Activated CD4-positive, alpha-beta memory T cell treated with anti-CD3 and anti-CD28 coated beads for 36 hours (primary cell): ENCODE measurements around the gene ZAP70. TPM values are rescaled to one million over a fixed set of nuclear protein-coding genes. Genes with fewer than 3 reads are reported as not detected.

Experiments
- CTCF ChIA-PET: fragments of 350-600 bp; sonication (Branson Sonifier 250); formaldehyde crosslinking; loops from one replicate; lab custom pipeline; 2021; ENCODE audit warnings: antibody characterized with exemption, inconsistent platforms; lab: Charles Lee
- POLR2A ChIA-PET: fragments of 350-600 bp; sonication (Branson Sonifier 250); formaldehyde crosslinking; loops from one replicate; lab custom pipeline; 2021; ENCODE audit warnings: antibody characterized with exemption; lab: Charles Lee
- DNase-seq: peaks from one replicate; pipeline ENCODE4 v3.0.0-alpha.2; 2020
- H3K27ac Mint-ChIP-seq: one replicate; pipeline ENCODE4 v1.8.0; 2021; ENCODE audit warnings: mixed read lengths
- H3K27me3 Mint-ChIP-seq: one replicate; pipeline ENCODE4 v1.8.0; 2021; ENCODE audit warnings: mixed read lengths
- H3K36me3 Mint-ChIP-seq: one replicate; pipeline ENCODE4 v1.8.0; 2021; ENCODE audit warnings: mixed read lengths
- H3K4me1 Mint-ChIP-seq: one replicate; pipeline ENCODE4 v1.8.0; 2021; ENCODE audit warnings: low read depth, mixed read lengths
- H3K4me3 Mint-ChIP-seq: one replicate; pipeline ENCODE4 v1.8.0; 2021; ENCODE audit warnings: mild to moderate bottlenecking, mixed read lengths
- H3K9me3 Mint-ChIP-seq: one replicate; pipeline ENCODE4 v1.8.0; 2021; ENCODE audit warnings: mixed read lengths
- intact Hi-C: fragments of 100-400 bp; cut with micrococcal nuclease; formaldehyde crosslinking; loops from one replicate; pipeline ENCODE4 v1.15.1; 2023
- total RNA-seq, 2 experiments: library from RNA; stranded (reverse); gene quantifications; one replicate each; pipeline ENCODE4 v1.2.3, GENCODE V29; 2021

Gene ZAP70
- total RNA-seq, 2 experiments from 2014 or later, result 160 to 166 TPM

DNA sequence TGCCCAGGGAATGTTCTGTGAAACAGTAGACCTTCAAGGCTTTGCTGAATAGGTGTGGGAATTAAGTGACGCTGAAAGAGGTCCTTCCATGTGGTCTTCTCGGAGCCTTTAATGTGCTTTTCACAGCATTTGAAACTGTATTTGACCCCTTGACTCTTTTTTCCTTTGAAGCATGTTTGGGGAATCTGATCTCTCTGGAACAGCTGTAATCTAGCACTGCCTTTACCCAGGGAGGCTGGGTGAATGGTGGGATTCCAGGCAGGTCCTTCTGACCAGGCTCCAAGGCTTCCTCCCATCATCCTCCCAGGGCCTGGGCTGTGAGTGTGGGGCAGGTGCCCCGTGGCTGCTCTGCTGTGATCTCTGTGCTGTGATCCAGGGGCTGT, 4.2 kb downstream of the ZAP70 start:
- Mint-ChIP-seq H3K27me3 (no peaks in the 10 kb centered on the region), H3K27ac (peak overlapping the region; percentile 95), H3K4me1 (peaks cover 72% of the 10 kb centered on the region), H3K36me3 (peaks cover 56% of the 10 kb centered on the region), H3K4me3 (peak overlapping the region; percentile 76), H3K9me3 (no peaks in the 10 kb centered on the region)
- CTCF ChIA-PET, result interaction anchor here (1.3 to 2.6 kb wide), 7 partner anchors 8 to 127 kb away, joined by 4 to 26 read pairs (median 13); no protein-coding TSS in a partner anchor
- DNase-seq, result no peak
- intact Hi-C loops, result loop anchor here (10.0 kb wide), 1 partner anchor 277 kb away; the partner anchor contains the start of gene TMEM131
- POLR2A ChIA-PET, result interaction anchor here (1.1 to 1.8 kb wide), 4 partner anchors 10 to 72 kb away, joined by 3 to 9 read pairs (median 3); partner anchors contain the start of gene COX5B

DNA sequence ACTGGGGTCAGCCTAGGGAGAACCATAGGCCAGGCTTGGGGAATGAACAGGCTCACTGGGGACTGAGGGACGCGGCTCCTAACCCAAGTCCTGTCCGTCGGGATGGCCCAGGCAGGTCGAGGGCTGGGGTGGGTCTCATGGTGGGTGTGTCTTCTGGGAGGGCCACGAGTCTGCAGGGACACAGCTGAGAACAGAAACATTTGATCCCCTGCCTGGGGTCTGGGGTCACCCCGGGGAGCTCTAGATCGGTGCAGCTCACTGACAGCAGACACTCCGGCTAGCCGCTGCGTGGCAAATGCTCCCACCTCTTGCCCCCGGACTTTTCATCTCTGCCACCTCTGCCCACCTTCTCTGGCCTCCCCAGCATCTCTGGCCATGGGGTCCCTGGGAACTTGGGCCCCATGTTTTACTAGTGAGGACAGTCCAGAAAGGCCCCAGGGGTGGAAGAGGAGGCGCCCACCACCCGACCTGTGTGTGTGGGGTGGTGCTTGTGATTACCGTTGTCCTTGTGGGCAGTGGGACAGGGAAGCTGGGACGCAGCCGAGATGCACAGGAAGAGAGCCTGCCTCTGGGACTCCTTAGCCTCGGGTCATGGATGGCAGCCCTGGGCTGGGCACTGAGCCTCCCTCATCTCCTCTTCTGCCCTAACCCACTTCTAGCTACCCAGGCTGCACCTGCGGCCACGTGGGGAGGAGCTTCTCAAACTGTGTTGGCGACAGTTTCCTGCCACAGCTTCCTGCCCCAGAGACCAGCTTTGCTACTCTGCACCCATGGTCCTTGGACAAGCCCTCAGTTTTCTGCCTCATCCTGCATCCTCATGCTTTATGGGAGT, 4.9 kb downstream of the ZAP70 start:
- POLR2A ChIA-PET, result interaction anchor here (0.7 to 1.8 kb wide), 6 partner anchors 9 to 73 kb away, joined by 3 to 12 read pairs (median 4); partner anchors contain the start of gene COX5B
- Mint-ChIP-seq H3K27ac (peak overlapping the region; percentile 95), H3K4me1 (peaks cover 71% of the 10 kb centered on the region), H3K36me3 (peaks cover 59% of the 10 kb centered on the region), H3K4me3 (peak overlapping the region; percentile 76), H3K9me3 (no peaks in the 10 kb centered on the region), H3K27me3 (no peaks in the 10 kb centered on the region)
- DNase-seq, result peak; percentile 87
- intact Hi-C loops, result loop anchor here (1.0 to 10.0 kb wide), 2 partner anchors 27 to 277 kb away; partner anchors contain the start of gene TMEM131
- CTCF ChIA-PET, result interaction anchor here (1.0 to 2.6 kb wide), 8 partner anchors 8 to 127 kb away, joined by 4 to 26 read pairs (median 12); partner anchors contain the start of gene ACTR1B

- POLR2A ChIA-PET, result interaction anchor here (0.7 to 1.8 kb wide), 6 partner anchors 8 to 73 kb away, joined by 3 to 12 read pairs (median 4); partner anchors contain the start of gene COX5B
- peaks cover 55% of the 10 kb centered on the region for H3K36me3 Mint-ChIP-seq
- no peaks in the 10 kb centered on the region for H3K27me3 Mint-ChIP-seq
- peak overlapping the region; percentile 76 for H3K4me3 Mint-ChIP-seq
- peak; percentile 38 for DNase-seq
- H3K9me3 Mint-ChIP-seq, result no peaks in the 10 kb centered on the region
- CTCF ChIA-PET, result interaction anchor here (1.0 to 2.6 kb wide), 6 partner anchors 9 to 55 kb away, joined by 4 to 26 read pairs (median 9); partner anchors contain the start of gene ACTR1B
- H3K4me1 Mint-ChIP-seq, result peaks cover 71% of the 10 kb centered on the region
- intact Hi-C loops, result loop anchor here (1.0 to 10.0 kb wide), 2 partner anchors 26 to 276 kb away; partner anchors contain the start of gene TMEM131
- peak overlapping the region; percentile 95 for H3K27ac Mint-ChIP-seq
Observed at GRCh38 chr2:97718942-97719341, 5.6 kb downstream of the ZAP70 start.

- DNase-seq, result no peak
- H3K27ac Mint-ChIP-seq, result peak overlapping the region; percentile 95
- intact Hi-C loops, result loop anchor here (10.0 kb wide), 1 partner anchor 275 kb away; the partner anchor contains the start of gene TMEM131
- H3K4me1 Mint-ChIP-seq, result peaks cover 73% of the 10 kb centered on the region
- ChIA-PET CTCF (interaction anchor here (1.7 to 2.6 kb wide), 2 partner anchors 20 to 22 kb away, joined by 14 to 26 read pairs; no protein-coding TSS in a partner anchor), POLR2A (interaction anchor here (0.7 to 1.8 kb wide), 3 partner anchors 22 to 74 kb away, joined by 3 to 12 read pairs (median 9); partner anchors contain the start of gene COX5B)
- peaks cover 58% of the 10 kb centered on the region for H3K36me3 Mint-ChIP-seq
- H3K27me3 Mint-ChIP-seq, result no peaks in the 10 kb centered on the region
- H3K9me3 Mint-ChIP-seq, result no peaks in the 10 kb centered on the region
- peak overlapping the region; percentile 76 for H3K4me3 Mint-ChIP-seq
Observed at GRCh38 chr2:97719362-97720155, 6.2 kb downstream of the ZAP70 start.

- H3K27me3 Mint-ChIP-seq, result no peaks in the 10 kb centered on the region
- H3K27ac Mint-ChIP-seq, result peak overlapping the region; percentile 76
- peaks cover 59% of the 10 kb centered on the region for H3K36me3 Mint-ChIP-seq
- POLR2A ChIA-PET, result no interaction called here
- peaks cover 72% of the 10 kb centered on the region for H3K4me1 Mint-ChIP-seq
- CTCF ChIA-PET, result interaction anchor here (0.9 to 1.6 kb wide), 2 partner anchors 12 to 20 kb away, joined by 3 to 6 read pairs; no protein-coding TSS in a partner anchor
- H3K9me3 Mint-ChIP-seq, result no peaks in the 10 kb centered on the region
- DNase-seq, result no peak
- intact Hi-C loops, result no loop called here
- no peak overlapping the region for H3K4me3 Mint-ChIP-seq
Observed at GRCh38 chr2:97720746-97721145, 7.4 kb downstream of the ZAP70 start.

DNA sequence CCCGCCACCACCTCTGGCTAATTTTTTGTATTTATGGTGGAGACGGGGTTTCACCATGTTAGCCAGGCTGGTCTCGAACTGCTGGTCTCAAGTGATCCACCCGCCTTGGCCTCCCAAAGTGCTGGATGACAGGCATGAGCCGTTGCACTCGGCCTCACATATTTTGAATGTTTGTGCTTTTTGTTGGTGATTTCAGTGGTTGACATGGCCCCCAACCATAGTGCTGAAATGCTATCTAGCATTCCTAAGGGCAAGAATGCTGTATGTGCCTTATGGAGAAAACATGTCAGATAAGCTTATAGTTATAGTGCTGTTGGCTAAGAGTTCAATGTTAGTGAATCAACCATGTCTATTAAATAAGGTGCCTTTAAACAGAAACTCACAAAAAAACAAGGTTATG, 8.9 kb downstream of the ZAP70 start:
- no peak overlapping the region for H3K4me3 Mint-ChIP-seq
- peaks cover 73% of the 10 kb centered on the region for H3K4me1 Mint-ChIP-seq
- peaks cover 63% of the 10 kb centered on the region for H3K36me3 Mint-ChIP-seq
- H3K9me3 Mint-ChIP-seq, result no peaks in the 10 kb centered on the region
- no peak for DNase-seq
- H3K27ac Mint-ChIP-seq, result peak overlapping the region; percentile 38
- H3K27me3 Mint-ChIP-seq, result no peaks in the 10 kb centered on the region
- POLR2A ChIA-PET, result no interaction called here
- CTCF ChIA-PET, result interaction anchor here (1.9 kb wide), 1 partner anchor 8 kb away, joined by 5 read pairs; the partner anchor contains the start of gene ZAP70
- intact Hi-C loops, result no loop called here

- no peaks in the 10 kb centered on the region for H3K27me3 Mint-ChIP-seq
- ChIA-PET POLR2A (no interaction called here), CTCF (interaction anchor here (1.9 kb wide), 1 partner anchor 10 kb away, joined by 5 read pairs; the partner anchor contains the start of gene ZAP70)
- H3K36me3 Mint-ChIP-seq, result peaks cover 69% of the 10 kb centered on the region
- no peak for DNase-seq
- H3K4me1 Mint-ChIP-seq, result peaks cover 73% of the 10 kb centered on the region
- intact Hi-C loops, result no loop called here
- no peak overlapping the region for H3K4me3 Mint-ChIP-seq
- H3K9me3 Mint-ChIP-seq, result no peaks in the 10 kb centered on the region
- no peak overlapping the region for H3K27ac Mint-ChIP-seq
Observed at GRCh38 chr2:97723156-97724072, 10.0 kb downstream of the ZAP70 start.

DNA sequence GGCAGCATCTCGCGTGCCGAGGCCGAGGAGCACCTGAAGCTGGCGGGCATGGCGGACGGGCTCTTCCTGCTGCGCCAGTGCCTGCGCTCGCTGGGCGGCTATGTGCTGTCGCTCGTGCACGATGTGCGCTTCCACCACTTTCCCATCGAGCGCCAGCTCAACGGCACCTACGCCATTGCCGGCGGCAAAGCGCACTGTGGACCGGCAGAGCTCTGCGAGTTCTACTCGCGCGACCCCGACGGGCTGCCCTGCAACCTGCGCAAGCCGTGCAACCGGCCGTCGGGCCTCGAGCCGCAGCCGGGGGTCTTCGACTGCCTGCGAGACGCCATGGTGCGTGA, 10.7 kb downstream of the ZAP70 start:
- POLR2A ChIA-PET, result no interaction called here
- peaks cover 69% of the 10 kb centered on the region for H3K36me3 Mint-ChIP-seq
- DNase-seq, result no peak
- H3K27me3 Mint-ChIP-seq, result no peaks in the 10 kb centered on the region
- CTCF ChIA-PET, result no interaction called here
- peaks cover 3% of the 10 kb centered on the region for H3K9me3 Mint-ChIP-seq
- H3K4me1 Mint-ChIP-seq, result peaks cover 69% of the 10 kb centered on the region
- H3K27ac Mint-ChIP-seq, result no peak overlapping the region
- H3K4me3 Mint-ChIP-seq, result no peak overlapping the region
- intact Hi-C loops, result no loop called here

DNA sequence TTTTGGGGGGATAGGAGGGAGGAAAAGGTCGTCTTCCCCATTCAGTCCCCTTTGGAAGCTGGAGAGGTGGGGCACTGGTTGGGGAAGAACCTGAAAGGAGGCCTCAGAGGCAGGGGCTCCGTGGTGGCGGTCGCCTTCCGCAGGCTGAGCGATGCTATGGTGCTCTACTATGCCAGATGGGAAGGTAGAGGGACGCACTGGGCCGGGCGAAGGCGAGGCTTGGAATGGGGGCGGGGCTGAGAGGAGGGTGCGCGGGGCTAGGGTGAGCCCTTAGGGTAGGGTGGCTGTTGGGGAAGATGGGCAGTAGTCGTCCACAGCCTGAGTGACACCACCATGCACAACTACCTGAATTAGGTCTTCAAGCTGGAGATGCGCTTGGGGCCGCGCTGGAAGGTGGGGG, 11.1 kb downstream of the ZAP70 start:
- no peak for DNase-seq
- intact Hi-C loops, result no loop called here
- Mint-ChIP-seq H3K4me1 (peaks cover 64% of the 10 kb centered on the region), H3K27me3 (no peaks in the 10 kb centered on the region), H3K27ac (no peak overlapping the region), H3K4me3 (no peak overlapping the region), H3K36me3 (peaks cover 71% of the 10 kb centered on the region), H3K9me3 (peaks cover 6% of the 10 kb centered on the region)
- ChIA-PET POLR2A (no interaction called here), CTCF (no interaction called here)

- H3K9me3 Mint-ChIP-seq, result peaks cover 10% of the 10 kb centered on the region
- peaks cover 72% of the 10 kb centered on the region for H3K36me3 Mint-ChIP-seq
- ChIA-PET CTCF (interaction anchor here (1.0 to 3.7 kb wide), 4 partner anchors 16 to 134 kb away, joined by 3 to 37 read pairs (median 8); partner anchors contain the start of gene ANKRD36B), POLR2A (no interaction called here)
- no peak for DNase-seq
- intact Hi-C loops, result no loop called here
- no peak overlapping the region for H3K4me3 Mint-ChIP-seq
- H3K4me1 Mint-ChIP-seq, result peaks cover 58% of the 10 kb centered on the region
- peak overlapping the region; percentile 6 for H3K27ac Mint-ChIP-seq
- no peaks in the 10 kb centered on the region for H3K27me3 Mint-ChIP-seq
Observed at GRCh38 chr2:97724946-97725688, 11.7 kb downstream of the ZAP70 start.
